ENCODE results near the gene SV2C. TPM values are rescaled to one million over a fixed set of nuclear protein-coding genes. Genes with fewer than 3 reads are reported as not detected.
"Not testable (repeated sequence)": the region's sequence is repeated elsewhere in the genome, so short reads cannot be mapped to it uniquely, and the experiment has no call there.

Gene SV2C
- total RNA-seq, 2 donors from 2014 or later: not detected

DNA sequence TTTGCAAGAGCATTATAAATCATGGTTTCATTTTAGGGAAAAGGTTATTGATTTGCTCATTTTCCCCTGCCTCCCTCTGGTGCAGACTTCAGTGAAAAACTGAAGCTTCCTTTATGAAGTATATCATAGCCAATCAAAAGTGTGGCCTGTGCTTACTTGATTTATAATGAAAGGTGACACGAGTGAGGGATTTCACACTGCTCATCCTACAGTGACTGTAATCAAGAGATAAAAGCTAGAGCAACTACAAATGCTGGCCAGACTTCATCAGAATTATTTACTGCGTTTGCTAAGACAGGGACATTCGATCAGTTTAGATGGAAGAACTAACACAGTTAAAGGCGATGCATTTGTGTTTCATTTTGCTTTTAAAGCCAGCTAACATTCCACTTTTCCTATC, 151.5 kb downstream of the SV2C start:
- no peak overlapping the region for H3K4me3 ChIP-seq (ENCODE audit: low read length)
- no peak overlapping the region for H3K9ac ChIP-seq (ENCODE audit: extremely low read depth, low read length, poor library complexity, severe bottlenecking)
- H3K27me3 Mint-ChIP-seq (ENCODE audit: insufficient read depth): peaks cover 4% of the 10 kb centered on the region
- H3K4me3 Mint-ChIP-seq: no peak overlapping the region
- no peaks in the 10 kb centered on the region for H3K9me3 ChIP-seq (ENCODE audit: control insufficient read depth, low read length)
- H3K36me3 ChIP-seq (ENCODE audit: control insufficient read depth, insufficient read depth, low read length): no peaks in the 10 kb centered on the region
- H3K27ac Mint-ChIP-seq: no peak overlapping the region
- WGBS, 2 experiments (ENCODE audit: insufficient coverage in 1 of 2, insufficient read length in 1 of 2): 90 to 100% methylated on average over 4 of the region's 4 CpGs
- no peaks in the 10 kb centered on the region for H3K4me1 Mint-ChIP-seq
- no peaks in the 10 kb centered on the region for H3K36me3 Mint-ChIP-seq (ENCODE audit: low read depth)
- H3K9me3 Mint-ChIP-seq: no peaks in the 10 kb centered on the region
- H3K27ac ChIP-seq (ENCODE audit: low read depth, low read length): no peak overlapping the region
- DNase-seq: no peak
- H3K27me3 ChIP-seq (ENCODE audit: control insufficient read depth, insufficient read depth, low read length, poor library complexity, severe bottlenecking): no peaks in the 10 kb centered on the region
- TF ChIP-seq, protein P1, sequence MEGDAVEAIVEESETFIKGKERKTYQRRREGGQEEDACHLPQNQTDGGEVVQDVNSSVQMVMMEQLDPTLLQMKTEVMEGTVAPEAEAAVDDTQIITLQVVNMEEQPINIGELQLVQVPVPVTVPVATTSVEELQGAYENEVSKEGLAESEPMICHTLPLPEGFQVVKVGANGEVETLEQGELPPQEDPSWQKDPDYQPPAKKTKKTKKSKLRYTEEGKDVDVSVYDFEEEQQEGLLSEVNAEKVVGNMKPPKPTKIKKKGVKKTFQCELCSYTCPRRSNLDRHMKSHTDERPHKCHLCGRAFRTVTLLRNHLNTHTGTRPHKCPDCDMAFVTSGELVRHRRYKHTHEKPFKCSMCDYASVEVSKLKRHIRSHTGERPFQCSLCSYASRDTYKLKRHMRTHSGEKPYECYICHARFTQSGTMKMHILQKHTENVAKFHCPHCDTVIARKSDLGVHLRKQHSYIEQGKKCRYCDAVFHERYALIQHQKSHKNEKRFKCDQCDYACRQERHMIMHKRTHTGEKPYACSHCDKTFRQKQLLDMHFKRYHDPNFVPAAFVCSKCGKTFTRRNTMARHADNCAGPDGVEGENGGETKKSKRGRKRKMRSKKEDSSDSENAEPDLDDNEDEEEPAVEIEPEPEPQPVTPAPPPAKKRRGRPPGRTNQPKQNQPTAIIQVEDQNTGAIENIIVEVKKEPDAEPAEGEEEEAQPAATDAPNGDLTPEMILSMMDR (conservative IDR thresholded peaks at IDR 0.05): no peak
- no peaks in the 10 kb centered on the region for H3K4me1 ChIP-seq (ENCODE audit: control insufficient read depth, insufficient read depth, low read length)

DNA sequence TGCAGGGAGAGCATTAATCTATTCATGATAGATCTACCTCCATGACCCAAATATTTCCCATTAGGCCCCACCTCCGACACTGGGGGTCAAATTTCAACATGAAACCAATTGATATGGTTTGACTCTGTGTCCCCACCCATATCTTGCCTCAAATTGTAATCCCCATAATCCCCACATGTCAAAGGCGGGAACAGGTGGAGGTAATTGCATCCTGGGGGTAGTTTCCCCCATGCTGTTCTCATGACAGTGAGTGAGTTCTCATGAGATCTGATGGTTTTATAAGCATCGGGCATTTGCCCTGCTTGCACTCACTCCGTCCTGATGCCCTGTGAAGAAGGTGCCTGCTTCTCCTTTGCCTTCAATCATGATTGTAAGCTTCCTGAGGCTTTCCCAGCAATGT, 153.5 kb downstream of the SV2C start:
- Histone ChIP-seq H3K27ac (ENCODE audit: low read depth, low read length) (no peak overlapping the region), H3K9ac (ENCODE audit: extremely low read depth, low read length, poor library complexity, severe bottlenecking) (no peak overlapping the region), H3K27me3 (ENCODE audit: control insufficient read depth, insufficient read depth, low read length, poor library complexity, severe bottlenecking) (peaks cover 8% of the 10 kb centered on the region), H3K36me3 (ENCODE audit: control insufficient read depth, insufficient read depth, low read length) (no peaks in the 10 kb centered on the region), H3K9me3 (ENCODE audit: control insufficient read depth, low read length) (no peaks in the 10 kb centered on the region), H3K4me3 (ENCODE audit: low read length) (no peak overlapping the region), H3K4me1 (ENCODE audit: control insufficient read depth, insufficient read depth, low read length) (no peaks in the 10 kb centered on the region)
- DNase-seq: no peak
- H3K36me3 Mint-ChIP-seq (ENCODE audit: low read depth): no peaks in the 10 kb centered on the region
- WGBS, 2 experiments (ENCODE audit: insufficient coverage in 1 of 2, insufficient read length in 1 of 2): 93 to 94% methylated on average over 3 to 4 of the region's 4 CpGs
- no peak overlapping the region for H3K4me3 Mint-ChIP-seq
- no peaks in the 10 kb centered on the region for H3K9me3 Mint-ChIP-seq
- peaks cover 7% of the 10 kb centered on the region for H3K27me3 Mint-ChIP-seq (ENCODE audit: insufficient read depth)
- TF ChIP-seq, protein P1 (conservative IDR thresholded peaks at IDR 0.05): no peak
- H3K27ac Mint-ChIP-seq: no peak overlapping the region
- H3K4me1 Mint-ChIP-seq: no peaks in the 10 kb centered on the region

- no peak overlapping the region for H3K27ac Mint-ChIP-seq
- WGBS, 2 experiments (ENCODE audit: insufficient coverage in 1 of 2, insufficient read length in 1 of 2): 60 to 84% methylated on average over 1 to 2 of the region's 2 CpGs
- no peak overlapping the region for H3K9ac ChIP-seq (ENCODE audit: extremely low read depth, low read length, poor library complexity, severe bottlenecking)
These were observed 157.2 kb downstream of the SV2C start for GRCh38 chr5:76240336-76240735.

DNA sequence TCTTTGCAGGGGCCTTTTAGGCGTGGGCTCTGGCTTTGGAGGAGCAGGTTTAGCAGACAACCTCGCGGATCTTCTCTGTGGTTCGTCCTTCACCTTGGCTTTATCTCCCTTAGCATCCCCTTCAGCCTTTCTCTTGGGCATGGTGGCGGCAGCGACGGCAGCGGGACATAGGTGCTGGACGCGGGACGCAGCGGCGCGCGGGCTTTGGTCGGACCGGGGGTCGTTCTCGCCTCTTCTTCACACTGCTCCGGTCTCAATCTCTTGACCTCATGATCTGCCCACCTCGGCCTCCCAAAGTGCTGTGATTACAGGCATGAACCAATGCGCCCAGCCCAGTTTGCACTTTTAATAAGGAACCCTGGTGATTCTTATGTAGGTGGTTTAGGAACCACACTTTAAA, 159.0 kb downstream of the SV2C start:
- not testable (repeated sequence) for H3K4me3 ChIP-seq (ENCODE audit: low read length); H3K36me3 Mint-ChIP-seq (ENCODE audit: low read depth); H3K4me3 Mint-ChIP-seq; H3K27me3 ChIP-seq (ENCODE audit: control insufficient read depth, insufficient read depth, low read length, poor library complexity, severe bottlenecking); H3K27ac Mint-ChIP-seq; H3K9me3 ChIP-seq (ENCODE audit: control insufficient read depth, low read length); H3K4me1 ChIP-seq (ENCODE audit: control insufficient read depth, insufficient read depth, low read length); H3K9ac ChIP-seq (ENCODE audit: extremely low read depth, low read length, poor library complexity, severe bottlenecking); H3K27ac ChIP-seq (ENCODE audit: low read depth, low read length); H3K9me3 Mint-ChIP-seq; H3K27me3 Mint-ChIP-seq (ENCODE audit: insufficient read depth); H3K4me1 Mint-ChIP-seq; H3K36me3 ChIP-seq (ENCODE audit: control insufficient read depth, insufficient read depth, low read length); DNase-seq
- WGBS, 2 experiments (ENCODE audit: insufficient coverage in 1 of 2, insufficient read length in 1 of 2): 92 to 98% methylated on average over 16 to 22 of the region's 22 CpGs

More at GRCh38 chr5:76240336-76240735, 157.2 kb downstream of the SV2C start:
- no peak for DNase-seq
- TF ChIP-seq, protein P1 (conservative IDR thresholded peaks at IDR 0.05): no peak
- Histone ChIP-seq H3K4me3 (ENCODE audit: low read length) (no peak overlapping the region), H3K4me1 (ENCODE audit: control insufficient read depth, insufficient read depth, low read length) (no peaks in the 10 kb centered on the region), H3K27me3 (ENCODE audit: control insufficient read depth, insufficient read depth, low read length, poor library complexity, severe bottlenecking) (peaks cover 8% of the 10 kb centered on the region), H3K9me3 (ENCODE audit: control insufficient read depth, low read length) (no peaks in the 10 kb centered on the region), H3K36me3 (ENCODE audit: control insufficient read depth, insufficient read depth, low read length) (no peaks in the 10 kb centered on the region), H3K27ac (ENCODE audit: low read depth, low read length) (no peak overlapping the region)
- H3K27me3 Mint-ChIP-seq (ENCODE audit: insufficient read depth): peaks cover 7% of the 10 kb centered on the region
- no peaks in the 10 kb centered on the region for H3K4me1 Mint-ChIP-seq
- no peak overlapping the region for H3K4me3 Mint-ChIP-seq
- no peaks in the 10 kb centered on the region for H3K36me3 Mint-ChIP-seq (ENCODE audit: low read depth)
- H3K9me3 Mint-ChIP-seq: no peaks in the 10 kb centered on the region

Measured in endodermal cell (in vitro differentiated cells).